PC-9 (cell line): ENCODE data around the gene LRSAM1. TPM values are rescaled to one million over a fixed set of nuclear protein-coding genes. Genes with fewer than 3 reads are reported as not detected.
A peak's percentile ranks its signal among the peaks of the same experiment; 100 is the strongest.

Experiments used
- BruUV-seq: library from RNA; stranded (reverse); fragments of 400-500 nt; replicated peaks from 2 replicates; lab custom pipeline; 2021; lab: Mats Ljungman, UMichigan
- CTCF ChIA-PET: fragments of 300-600 bp; sonication (Branson Sonifier 250); formaldehyde crosslinking; loops from one replicate; lab custom pipeline; 2022; ENCODE audit warnings: antibody characterized with exemption; lab: Charles Lee
- POLR2A ChIA-PET: fragments of 300-600 bp; sonication (Branson Sonifier 250); formaldehyde crosslinking; loops from one replicate; lab custom pipeline; 2022; ENCODE audit warnings: antibody characterized with exemption; ENCODE audit not compliant: unreplicated experiment; lab: Charles Lee
- DNase-seq, 2 experiments: peaks; one replicate each; pipeline versions ENCODE4 v3.0.0 to v3.0.0-alpha.2; 2015 to 2022; ENCODE audit warnings: mixed read lengths in 1 of 2
- H2AFZ ChIP-seq: fragments of 200-600 bp; sonication (generic); 2 replicates; pipeline ENCODE4 v1.8.1; 2017; ENCODE audit warnings: antibody characterized with exemption
- H3F3A ChIP-seq: fragments of 200-600 bp; sonication (generic); 2 replicates; pipeline ENCODE4 v1.8.1; 2017; ENCODE audit warnings: antibody characterized with exemption, mild to moderate bottlenecking, low read depth; ENCODE audit not compliant: insufficient read depth
- H3K27ac ChIP-seq: fragments of 200-600 bp; sonication (generic); 2 replicates; pipeline ENCODE4 v1.6.1; 2016; ENCODE audit warnings: mixed run types
- H3K27me3 ChIP-seq: fragments of 200-600 bp; sonication (generic); 2 replicates; pipeline ENCODE4 v1.6.1; 2016; ENCODE audit warnings: low read depth, mixed run types; ENCODE audit not compliant: insufficient read depth
- H3K36me3 ChIP-seq: fragments of 200-600 bp; sonication (generic); 2 replicates; pipeline ENCODE4 v1.6.1; 2016; ENCODE audit warnings: low read depth, mixed run types
- H3K4me1 ChIP-seq: fragments of 200-600 bp; sonication (generic); replicated peaks from 2 replicates; pipeline ENCODE4 v1.6.1; 2016; ENCODE audit warnings: mixed run types; ENCODE audit not compliant: insufficient read depth
- H3K4me2 ChIP-seq: fragments of 200-600 bp; sonication (generic); 2 replicates; pipeline ENCODE4 v1.6.1; 2017; ENCODE audit warnings: mixed run types
- H3K4me3 ChIP-seq: fragments of 200-600 bp; sonication (generic); 2 replicates; pipeline ENCODE4 v1.6.1; 2016; ENCODE audit warnings: mixed run types
- H3K79me2 ChIP-seq: fragments of 200-600 bp; sonication (generic); 2 replicates; pipeline ENCODE4 v1.6.1; 2017; ENCODE audit warnings: low read depth, mixed run types
- H3K9me2 ChIP-seq: fragments of 200-600 bp; sonication (generic); 2 replicates; pipeline ENCODE4 v1.8.1; 2017; ENCODE audit warnings: mild to moderate bottlenecking; ENCODE audit not compliant: insufficient read depth
- H3K9me3 ChIP-seq: fragments of 200-600 bp; sonication (generic); 2 replicates; pipeline ENCODE4 v1.8.1; 2016; ENCODE audit warnings: low read depth; ENCODE audit not compliant: insufficient read depth
- H4K20me1 ChIP-seq: fragments of 200-600 bp; sonication (generic); 2 replicates; pipeline ENCODE4 v1.8.1; 2017; ENCODE audit not compliant: insufficient read depth
- EZH2 ChIP-seq: fragments of 200-600 bp; sonication (generic); IDR thresholded peaks from 2 replicates; pipeline ENCODE4 v1.8.0; 2017; ENCODE audit warnings: antibody characterized with exemption, low read depth
- intact Hi-C: fragments of 100-400 bp; cut with micrococcal nuclease; formaldehyde crosslinking; loops from one replicate; pipeline ENCODE4 v1.10.0; 2022; ENCODE audit not compliant: unreplicated experiment
- total RNA-seq: library from RNA; stranded (reverse); gene quantifications from 2 replicates; pipeline ENCODE4 v1.2.3, GENCODE V29; 2021
- TF ChIP-seq, protein P1 (sequence below): fragments of 200-600 bp; sonication (generic); conservative IDR thresholded peaks from 2 replicates; pipeline ENCODE4 v1.6.1; 2017; ENCODE audit warnings: mixed run types, antibody characterized with exemption, mild to moderate bottlenecking, moderate library complexity

Gene LRSAM1
- total RNA-seq, 1 experiment from 2014 or later = 44.0 TPM

DNA sequence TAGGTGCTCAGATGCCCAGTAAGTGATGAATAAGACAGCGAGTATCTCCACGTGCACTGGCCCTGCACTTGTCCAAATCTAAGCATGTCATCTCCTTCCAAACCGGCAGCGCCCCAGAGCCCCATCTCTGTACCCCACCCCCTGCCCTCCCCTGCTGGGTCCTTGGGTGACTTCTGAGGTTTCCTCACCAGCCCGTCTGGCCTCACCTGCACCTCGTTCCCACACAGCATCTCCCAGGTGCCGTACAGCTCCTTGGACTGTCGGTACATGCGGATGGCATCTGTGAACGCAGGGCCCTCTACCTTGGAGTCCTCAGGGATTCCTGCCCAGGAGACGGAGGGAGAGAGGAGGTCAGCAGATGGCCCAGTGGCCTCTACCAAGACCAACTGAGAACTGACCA is 66.3 kb downstream of the LRSAM1 start:
- 0 out of 2 replicates have a peak, but pooled peaks cover 10% of the 10 kb centered on the region for H4K20me1 ChIP-seq
- H3K36me3 ChIP-seq = peaks cover 37% of the 10 kb centered on the region

DNA sequence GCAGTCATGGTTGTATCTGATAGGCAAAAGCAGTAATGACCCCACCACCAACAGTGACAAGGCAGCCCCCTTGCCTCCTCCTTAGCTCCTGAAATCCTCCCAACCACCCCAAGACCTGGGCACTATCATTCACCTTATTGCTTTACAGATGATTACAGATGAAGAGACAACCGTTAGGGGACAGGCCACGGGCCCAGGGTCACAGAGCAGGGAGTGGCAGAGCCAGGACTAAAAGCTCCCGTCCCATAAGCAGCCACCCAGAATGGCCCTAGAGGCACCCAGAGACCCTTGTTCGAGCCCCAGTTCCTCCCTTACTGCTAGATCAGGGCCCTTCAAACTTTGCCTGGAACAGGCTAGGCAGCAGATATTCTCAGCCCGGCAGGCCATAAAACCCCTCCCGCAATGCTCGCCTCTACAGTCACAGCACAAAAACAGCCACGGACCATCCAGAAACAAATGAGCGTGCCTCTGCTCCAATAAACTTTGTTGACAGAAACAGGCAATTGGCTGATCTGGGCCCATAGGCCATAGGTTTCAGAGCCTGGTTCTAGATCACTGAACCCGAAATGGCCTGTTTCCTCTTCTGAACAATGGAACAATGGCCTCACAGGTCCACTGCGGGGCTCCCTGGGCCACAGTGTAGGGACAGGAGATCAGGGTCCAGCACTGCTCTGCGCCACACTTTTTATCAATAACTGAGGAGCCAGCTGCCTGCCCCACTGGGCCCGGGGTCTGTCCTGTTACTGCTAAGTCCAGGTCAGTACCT is 67.0 kb downstream of the LRSAM1 start:
- no peaks in the 10 kb centered on the region for H3K27me3 ChIP-seq
- no peaks in the 10 kb centered on the region for H3K9me3 ChIP-seq
- intact Hi-C loops = no loop called here
- H2AFZ ChIP-seq = no peak overlapping the region
- H3F3A ChIP-seq = peaks cover 71% of the 10 kb centered on the region
- H3K36me3 ChIP-seq = peaks cover 32% of the 10 kb centered on the region
- 0 out of 2 replicates have a peak, but pooled peaks cover 4% of the 10 kb centered on the region for H4K20me1 ChIP-seq
- peaks cover 28% of the 10 kb centered on the region for H3K79me2 ChIP-seq
- peak overlapping the region; percentile 86 for H3K27ac ChIP-seq
- DNase-seq = no peak
- POLR2A ChIA-PET = no interaction called here
- BruUV-seq = no TSS peak
- H3K4me1 ChIP-seq = peaks cover 48% of the 10 kb centered on the region
- no peaks in the 10 kb centered on the region for H3K9me2 ChIP-seq
- H3K4me2 ChIP-seq = peak overlapping the region; percentile 69
- CTCF ChIA-PET = interaction anchor here (0.6 kb wide), 1 partner anchor 360 kb away, joined by 3 read pairs; no protein-coding TSS in a partner anchor
- H3K4me3 ChIP-seq = no peak overlapping the region
- TF ChIP-seq, protein P1, sequence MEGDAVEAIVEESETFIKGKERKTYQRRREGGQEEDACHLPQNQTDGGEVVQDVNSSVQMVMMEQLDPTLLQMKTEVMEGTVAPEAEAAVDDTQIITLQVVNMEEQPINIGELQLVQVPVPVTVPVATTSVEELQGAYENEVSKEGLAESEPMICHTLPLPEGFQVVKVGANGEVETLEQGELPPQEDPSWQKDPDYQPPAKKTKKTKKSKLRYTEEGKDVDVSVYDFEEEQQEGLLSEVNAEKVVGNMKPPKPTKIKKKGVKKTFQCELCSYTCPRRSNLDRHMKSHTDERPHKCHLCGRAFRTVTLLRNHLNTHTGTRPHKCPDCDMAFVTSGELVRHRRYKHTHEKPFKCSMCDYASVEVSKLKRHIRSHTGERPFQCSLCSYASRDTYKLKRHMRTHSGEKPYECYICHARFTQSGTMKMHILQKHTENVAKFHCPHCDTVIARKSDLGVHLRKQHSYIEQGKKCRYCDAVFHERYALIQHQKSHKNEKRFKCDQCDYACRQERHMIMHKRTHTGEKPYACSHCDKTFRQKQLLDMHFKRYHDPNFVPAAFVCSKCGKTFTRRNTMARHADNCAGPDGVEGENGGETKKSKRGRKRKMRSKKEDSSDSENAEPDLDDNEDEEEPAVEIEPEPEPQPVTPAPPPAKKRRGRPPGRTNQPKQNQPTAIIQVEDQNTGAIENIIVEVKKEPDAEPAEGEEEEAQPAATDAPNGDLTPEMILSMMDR = no peak
- TF ChIP-seq EZH2 = no peak

More for the DNA sequence above, 66.3 kb downstream of the LRSAM1 start:
- no TSS peak for BruUV-seq
- peaks cover 44% of the 10 kb centered on the region for H3K4me1 ChIP-seq
- peaks cover 28% of the 10 kb centered on the region for H3K79me2 ChIP-seq
- H3K9me2 ChIP-seq = no peaks in the 10 kb centered on the region
- no peak for DNase-seq
- ChIA-PET CTCF (no interaction called here), POLR2A (interaction anchor here (0.6 kb wide), 1 partner anchor 49 kb away, joined by 3 read pairs; no protein-coding TSS in a partner anchor)
- H3K4me3 ChIP-seq = no peak overlapping the region
- no peaks in the 10 kb centered on the region for H3K9me3 ChIP-seq
- H2AFZ ChIP-seq = no peak overlapping the region
- no peaks in the 10 kb centered on the region for H3K27me3 ChIP-seq
- H3F3A ChIP-seq = peaks cover 73% of the 10 kb centered on the region
- TF ChIP-seq, protein P1 = no peak
- no peak for TF ChIP-seq EZH2
- intact Hi-C loops = no loop called here
- H3K27ac ChIP-seq = no peak overlapping the region
- H3K4me2 ChIP-seq = no peak overlapping the region

- Histone ChIP-seq H3K4me2 (peak overlapping the region; percentile 69), H4K20me1 (0 out of 2 replicates have a peak, but pooled peaks cover 4% of the 10 kb centered on the region), H3K9me2 (no peaks in the 10 kb centered on the region), H3F3A (peaks cover 71% of the 10 kb centered on the region), H2AFZ (no peak overlapping the region), H3K4me3 (no peak overlapping the region), H3K36me3 (peaks cover 33% of the 10 kb centered on the region), H3K4me1 (peaks cover 54% of the 10 kb centered on the region), H3K9me3 (no peaks in the 10 kb centered on the region), H3K27me3 (no peaks in the 10 kb centered on the region), H3K79me2 (peaks cover 29% of the 10 kb centered on the region), H3K27ac (peak overlapping the region; percentile 86)
- TF ChIP-seq, protein P1 = no peak
- TF ChIP-seq EZH2 = no peak
- intact Hi-C loops = loop anchor here (1.0 kb wide), 2 partner anchors 42 to 67 kb away; no protein-coding TSS in a partner anchor
- BruUV-seq = TSS peak; percentile 84
- ChIA-PET CTCF (interaction anchor here (0.5 to 0.6 kb wide), 3 partner anchors 14 to 69 kb away, joined by 6 to 7 read pairs (median 6); no protein-coding TSS in a partner anchor), POLR2A (interaction anchor here (0.5 to 1.0 kb wide), 5 partner anchors 17 to 130 kb away, joined by 3 to 14 read pairs (median 6); no protein-coding TSS in a partner anchor)
- peak; percentile 92 to 96 for DNase-seq
Measured at GRCh38 chr9:127519301-127520166, 68.2 kb downstream of the LRSAM1 start.
